A673 (cell line): ENCODE data around the gene ZC3H15. TPM values are rescaled to one million over a fixed set of nuclear protein-coding genes. Genes with fewer than 3 reads are reported as not detected.

ENCODE experiments used
- BruUV-seq: library from RNA; stranded (reverse); fragments of 400-500 nt; replicated peaks from 2 replicates; lab custom pipeline; 2021; lab: Mats Ljungman, UMichigan
- CTCF ChIA-PET: fragments of 300-600 bp; sonication (Branson Sonifier 250); formaldehyde crosslinking; loops from one replicate; lab custom pipeline; 2022; ENCODE audit warnings: antibody characterized with exemption; lab: Charles Lee
- POLR2A ChIA-PET: fragments of 300-600 bp; sonication (Branson Sonifier 250); formaldehyde crosslinking; loops from one replicate; lab custom pipeline; 2022; ENCODE audit warnings: antibody characterized with exemption; ENCODE audit not compliant: low non-redundant PET; lab: Charles Lee
- DNase-seq: peaks from one replicate; pipeline ENCODE4 v3.0.0-alpha.2; 2015; ENCODE audit warnings: low spot score
- H3K27ac ChIP-seq: fragments of 200-600 bp; sonication (generic); 2 replicates; pipeline ENCODE4 v1.5.1; 2016; ENCODE audit warnings: mixed run types, low read depth, mild to moderate bottlenecking, mixed read lengths, antibody characterized with exemption, low read length; ENCODE audit not compliant: poor library complexity, severe bottlenecking
- H3K27me3 ChIP-seq: fragments of 200-600 bp; sonication (generic); replicated peaks from 2 replicates; pipeline ENCODE4 v1.6.1; 2017; ENCODE audit warnings: mixed run types, low read depth, mild to moderate bottlenecking, mixed read lengths, antibody characterized with exemption, low read length; ENCODE audit not compliant: insufficient read depth, poor library complexity
- H3K36me3 ChIP-seq: fragments of 200-600 bp; sonication (generic); 2 replicates; pipeline ENCODE4 v1.6.1; 2016; ENCODE audit warnings: mixed run types, mild to moderate bottlenecking, mixed read lengths, antibody characterized with exemption, low read length; ENCODE audit not compliant: insufficient read depth, poor library complexity, severe bottlenecking
- H3K4me1 ChIP-seq: fragments of 200-600 bp; sonication (generic); 2 replicates; pipeline ENCODE4 v1.6.1; 2017; ENCODE audit warnings: mixed run types, mild to moderate bottlenecking, mixed read lengths, antibody characterized with exemption, low read length; ENCODE audit not compliant: insufficient read depth, poor library complexity, severe bottlenecking
- H3K4me3 ChIP-seq: fragments of 200-600 bp; sonication (generic); 2 replicates; pipeline ENCODE4 v1.5.1; 2016; ENCODE audit warnings: low read depth, mixed run types, mild to moderate bottlenecking, mixed read lengths, low read length; ENCODE audit not compliant: poor library complexity, severe bottlenecking
- H3K9me3 ChIP-seq: fragments of 200-600 bp; sonication (generic); 2 replicates; pipeline ENCODE4 v1.6.1; 2016; ENCODE audit warnings: mixed run types, low read depth, mild to moderate bottlenecking, mixed read lengths, antibody characterized with exemption, low read length; ENCODE audit not compliant: poor library complexity, severe bottlenecking
- EZH2 ChIP-seq: fragments of 200-600 bp; sonication (generic); IDR thresholded peaks from 2 replicates; pipeline ENCODE4 v1.6.1; 2017; ENCODE audit warnings: borderline replicate concordance, low read depth, mild to moderate bottlenecking, mixed read lengths, antibody characterized with exemption, low read length; ENCODE audit not compliant: poor library complexity, severe bottlenecking
- intact Hi-C: fragments of 100-400 bp; cut with micrococcal nuclease; formaldehyde crosslinking; loops from one replicate; pipeline ENCODE4 v1.10.0; 2022; ENCODE audit not compliant: unreplicated experiment
- total RNA-seq: library from RNA; stranded (reverse); gene quantifications from 2 replicates; pipeline ENCODE4 v1.2.3, GENCODE V29; 2021
- TF ChIP-seq, protein P1 (sequence below): fragments of 300-800, 200-600 bp; sonication (generic); conservative IDR thresholded peaks from 2 replicates; pipeline ENCODE4 v1.5.1; 2017; ENCODE audit warnings: low read depth, mild to moderate bottlenecking, antibody characterized with exemption, low read length, moderate library complexity, mixed read lengths

The ZC3H15 gene
- total RNA-seq, 1 experiment from 2014 or later = 95.1 TPM

GRCh38 chr2:186503827-186504606 lies 18.0 kb downstream of the ZC3H15 start:
- BruUV-seq = no TSS peak
- Histone ChIP-seq H3K9me3 (no peaks in the 10 kb centered on the region), H3K27ac (no peak overlapping the region), H3K36me3 (peaks cover 83% of the 10 kb centered on the region), H3K4me1 (no peaks in the 10 kb centered on the region), H3K4me3 (no peak overlapping the region), H3K27me3 (no peaks in the 10 kb centered on the region)
- intact Hi-C loops = loop anchor here (1.0 to 10.0 kb wide), 3 partner anchors 137 to 951 kb away; no protein-coding TSS in a partner anchor
- ChIA-PET POLR2A (no interaction called here), CTCF (interaction anchor here (1.4 kb wide), 1 partner anchor 136 kb away, joined by 5 read pairs; no protein-coding TSS in a partner anchor)
- TF ChIP-seq, protein P1, sequence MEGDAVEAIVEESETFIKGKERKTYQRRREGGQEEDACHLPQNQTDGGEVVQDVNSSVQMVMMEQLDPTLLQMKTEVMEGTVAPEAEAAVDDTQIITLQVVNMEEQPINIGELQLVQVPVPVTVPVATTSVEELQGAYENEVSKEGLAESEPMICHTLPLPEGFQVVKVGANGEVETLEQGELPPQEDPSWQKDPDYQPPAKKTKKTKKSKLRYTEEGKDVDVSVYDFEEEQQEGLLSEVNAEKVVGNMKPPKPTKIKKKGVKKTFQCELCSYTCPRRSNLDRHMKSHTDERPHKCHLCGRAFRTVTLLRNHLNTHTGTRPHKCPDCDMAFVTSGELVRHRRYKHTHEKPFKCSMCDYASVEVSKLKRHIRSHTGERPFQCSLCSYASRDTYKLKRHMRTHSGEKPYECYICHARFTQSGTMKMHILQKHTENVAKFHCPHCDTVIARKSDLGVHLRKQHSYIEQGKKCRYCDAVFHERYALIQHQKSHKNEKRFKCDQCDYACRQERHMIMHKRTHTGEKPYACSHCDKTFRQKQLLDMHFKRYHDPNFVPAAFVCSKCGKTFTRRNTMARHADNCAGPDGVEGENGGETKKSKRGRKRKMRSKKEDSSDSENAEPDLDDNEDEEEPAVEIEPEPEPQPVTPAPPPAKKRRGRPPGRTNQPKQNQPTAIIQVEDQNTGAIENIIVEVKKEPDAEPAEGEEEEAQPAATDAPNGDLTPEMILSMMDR = peak; percentile 71
- TF ChIP-seq EZH2 = no peak
- DNase-seq = peak; percentile 62

- H3K27ac ChIP-seq = no peak overlapping the region
- no peak overlapping the region for H3K4me3 ChIP-seq
- POLR2A ChIA-PET = no interaction called here
- CTCF ChIA-PET = interaction anchor here (0.8 kb wide), 1 partner anchor 133 kb away, joined by 3 read pairs; no protein-coding TSS in a partner anchor
- H3K9me3 ChIP-seq = no peaks in the 10 kb centered on the region
- TF ChIP-seq, protein P1 = no peak
- no peak for TF ChIP-seq EZH2
- intact Hi-C loops = loop anchor here (5.0 to 10.0 kb wide), 2 partner anchors 84 to 947 kb away; partner anchors contain the start of gene ITGAV
- no peaks in the 10 kb centered on the region for H3K27me3 ChIP-seq
- H3K4me1 ChIP-seq = no peaks in the 10 kb centered on the region
- no TSS peak for BruUV-seq
- no peak for DNase-seq
- peaks cover 86% of the 10 kb centered on the region for H3K36me3 ChIP-seq
These were observed 22.2 kb downstream of the ZC3H15 start for GRCh38 chr2:186508263-186508662.

DNA sequence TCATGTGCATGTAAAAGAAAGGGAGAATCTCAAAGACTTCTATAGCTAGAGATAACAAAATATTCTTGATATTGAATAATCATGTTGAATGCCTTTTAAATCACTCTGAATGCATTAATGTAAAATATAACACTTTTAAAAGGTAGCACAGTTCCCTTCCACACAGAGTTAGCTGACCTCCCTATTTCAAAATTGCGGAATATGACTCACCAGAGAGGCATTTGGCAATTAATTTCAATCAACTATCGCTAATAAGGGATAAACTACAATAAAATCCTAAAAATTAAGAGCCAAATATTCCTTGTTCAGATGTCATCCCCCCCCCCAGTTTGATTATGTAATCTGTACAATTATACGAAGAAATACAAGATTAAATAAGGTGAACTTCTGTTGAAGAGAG lies 29.3 kb downstream of the ZC3H15 start:
- intact Hi-C loops = no loop called here
- BruUV-seq = no TSS peak
- POLR2A ChIA-PET = no interaction called here
- Histone ChIP-seq H3K4me3 (no peak overlapping the region), H3K27me3 (no peaks in the 10 kb centered on the region), H3K4me1 (peaks cover 18% of the 10 kb centered on the region), H3K36me3 (peaks cover 26% of the 10 kb centered on the region), H3K27ac (no peak overlapping the region), H3K9me3 (no peaks in the 10 kb centered on the region)
- TF ChIP-seq, protein P1 = no peak
- TF ChIP-seq EZH2 = no peak
- CTCF ChIA-PET = no interaction called here
- no peak for DNase-seq
